Gastroesophageal sphincter (tissue), 4 donors: ENCODE results near the gene CCNK. TPM values are rescaled to one million over a fixed set of nuclear protein-coding genes. Genes with fewer than 3 reads are reported as not detected.

Experiments used
- ATAC-seq: fragments of 150-250 bp; one replicate; pipeline ENCODE4 v1.9.1; 2016; ENCODE audit warnings: mild to moderate bottlenecking, moderate library complexity
- H3K27ac ChIP-seq, 4 donors: fragments of 200-600 bp; sonication (generic) in 3 of 4; 1 replicate in 3 of 4; 2 replicates in 1 of 4; pipeline ENCODE4 v1.5.1; 2016 to 2019
- H3K27me3 ChIP-seq: fragments of 200-600 bp; sonication (generic); one replicate; pipeline ENCODE4 v1.5.1; 2019
- H3K36me3 ChIP-seq, 2 donors: fragments of 200-600 bp; sonication (generic); one replicate each; pipeline ENCODE4 v1.5.1; 2019; ENCODE audit warnings: control low read depth in 1 of 2
- H3K4me1 ChIP-seq, 3 donors: fragments of 200-600 bp; sonication (generic); 1 replicate in 2 of 3; 2 replicates in 1 of 3; pipeline ENCODE4 v1.5.1; 2016 to 2019; ENCODE audit warnings: control low read depth in 2 of 3
- H3K4me3 ChIP-seq, 2 donors: fragments of 200-600 bp; sonication (generic); one replicate each; pipeline ENCODE4 v1.5.1; 2019; ENCODE audit warnings: mild to moderate bottlenecking in 1 of 2, moderate library complexity in 1 of 2
- H3K9me3 ChIP-seq, 3 donors: fragments of 200-600 bp; sonication (generic); one replicate each; pipeline ENCODE4 v1.5.1; 2017 to 2019; ENCODE audit warnings: control low read depth in 2 of 3
- CTCF ChIP-seq, 4 experiments: fragments of 200-600 bp in 2 of 4; fragments of 450-650 bp in 2 of 4; sonication (generic) in 1 of 4; IDR thresholded peaks; one replicate each; pipeline ENCODE4 v1.5.1; 2017 to 2019; ENCODE audit warnings: antibody characterized with exemption in 4 of 4, mild to moderate bottlenecking in 2 of 4, moderate library complexity in 2 of 4
- EP300 ChIP-seq: sonication (generic); formaldehyde crosslinking; IDR thresholded peaks from one replicate; pipeline ENCODE4 v1.6.1; 2017; ENCODE audit warnings: antibody characterized with exemption, mild to moderate bottlenecking
- POLR2A ChIP-seq, 2 donors: fragments of 450-650 bp; IDR thresholded peaks; one replicate each; pipeline ENCODE4 v1.6.1; 2017; ENCODE audit warnings: antibody characterized with exemption in 2 of 2, mild to moderate bottlenecking in 2 of 2, moderate library complexity in 1 of 2
- POLR2AphosphoS5 ChIP-seq: sonication (generic); formaldehyde crosslinking; IDR thresholded peaks from one replicate; pipeline ENCODE4 v1.6.1; 2017; ENCODE audit warnings: antibody characterized with exemption
- WGBS, 2 donors: methylation state at CpG; one replicate each; pipeline ENCODE4 v1.1.5; 2018; ENCODE audit warnings: low coverage in 1 of 2; 5-methylcytosine and 5-hydroxymethylcytosine counted together
- total RNA-seq, 4 donors: library from RNA; depleted of rRNA; stranded (reverse); fragments of >200 nt; gene quantifications; one replicate each; pipeline ENCODE4 v1.1.0, GENCODE V29; 2016

Gene CCNK
- total RNA-seq, 4 donors from 2014 or later = 17.1 to 26.8 (median 20.7) TPM

GRCh38 chr14:99519931-99520421, 38.8 kb downstream of the CCNK start:
- Histone ChIP-seq H3K4me1 (peaks cover 3 to 60% (median 36%) of the 10 kb centered on the region in 3 donors), H3K27ac (peak overlapping the region in 3 of 4 donors; percentile 36 to 43 (median 43)), H3K4me3 (no peak overlapping the region), H3K9me3 (no peaks in the 10 kb centered on the region), H3K27me3 (no peaks in the 10 kb centered on the region), H3K36me3 (peaks cover 0 to 19% of the 10 kb centered on the region in 2 donors)
- TF ChIP-seq CTCF (IDR thresholded peaks at IDR 0.05) = no peak
- ATAC-seq = no peak
- 100% methylated on average over 1 of the region's 6 CpGs; no CpG with 5 or more reads in 1 of the 2 donors for WGBS, 2 donors

GRCh38 chr14:99520571-99521081, 39.4 kb downstream of the CCNK start:
- ATAC-seq = no peak
- WGBS, 2 donors = 60 to 88% methylated on average over 1 to 4 of the region's 11 CpGs
- Histone ChIP-seq H3K9me3 (no peaks in the 10 kb centered on the region), H3K4me3 (no peak overlapping the region), H3K27me3 (no peaks in the 10 kb centered on the region), H3K27ac (peak overlapping the region in 1 of 4 donors; percentile 36), H3K36me3 (peaks cover 0 to 13% of the 10 kb centered on the region in 2 donors), H3K4me1 (peaks cover 3 to 66% (median 43%) of the 10 kb centered on the region in 3 donors)
- no peak for TF ChIP-seq POLR2A (IDR thresholded peaks at IDR 0.05)
- no peak for TF ChIP-seq EP300
- no peak for TF ChIP-seq CTCF (IDR thresholded peaks at IDR 0.05)
- no peak for TF ChIP-seq POLR2AphosphoS5

- Histone ChIP-seq H3K4me1 (peaks cover 3 to 74% (median 44%) of the 10 kb centered on the region in 3 donors), H3K27ac (peak overlapping the region in 3 of 4 donors; percentile 24 to 86 (median 79)), H3K36me3 (peaks cover 0 to 6% of the 10 kb centered on the region in 2 donors), H3K4me3 (no peak overlapping the region), H3K27me3 (no peaks in the 10 kb centered on the region), H3K9me3 (no peaks in the 10 kb centered on the region)
- ATAC-seq = no peak
- WGBS, 2 donors = no CpG with 5 or more reads among the region's 25 CpGs
- TF ChIP-seq POLR2A (IDR thresholded peaks at IDR 0.05) = no peak
- TF ChIP-seq POLR2AphosphoS5 = no peak
- TF ChIP-seq EP300 = no peak
- TF ChIP-seq CTCF (IDR thresholded peaks at IDR 0.05) = no peak
Observed at GRCh38 chr14:99521176-99522024, 40.2 kb downstream of the CCNK start.

- TF ChIP-seq POLR2AphosphoS5 (no peak), EP300 (no peak), CTCF (IDR thresholded peaks at IDR 0.05) (no peak), POLR2A (IDR thresholded peaks at IDR 0.05) (no peak)
- H3K4me1 ChIP-seq = peaks cover 3 to 77% (median 44%) of the 10 kb centered on the region in 3 donors
- no peaks in the 10 kb centered on the region for H3K9me3 ChIP-seq
- WGBS, 2 donors = no CpG with 5 or more reads among the region's 18 CpGs
- ATAC-seq = no peak
- peaks cover 0 to 6% of the 10 kb centered on the region in 2 donors for H3K36me3 ChIP-seq
- H3K27ac ChIP-seq = peak overlapping the region in 3 of 4 donors; percentile 76 to 86 (median 79)
- H3K4me3 ChIP-seq = no peak overlapping the region
- no peaks in the 10 kb centered on the region for H3K27me3 ChIP-seq
Observed at GRCh38 chr14:99522025-99522401, 40.8 kb downstream of the CCNK start.
